Hematopoietic multipotent progenitor cell treated with erythropoietin and hydrocortisone succinate and interleukin-3 and kit ligand, for 8 days (in vitro differentiated cells): ENCODE data around the gene TMEM120B.

Source experiments
- DNase-seq: peaks from one replicate; pipeline ENCODE4 v3.0.0-alpha.2; 2015

The TMEM120B gene

DNA sequence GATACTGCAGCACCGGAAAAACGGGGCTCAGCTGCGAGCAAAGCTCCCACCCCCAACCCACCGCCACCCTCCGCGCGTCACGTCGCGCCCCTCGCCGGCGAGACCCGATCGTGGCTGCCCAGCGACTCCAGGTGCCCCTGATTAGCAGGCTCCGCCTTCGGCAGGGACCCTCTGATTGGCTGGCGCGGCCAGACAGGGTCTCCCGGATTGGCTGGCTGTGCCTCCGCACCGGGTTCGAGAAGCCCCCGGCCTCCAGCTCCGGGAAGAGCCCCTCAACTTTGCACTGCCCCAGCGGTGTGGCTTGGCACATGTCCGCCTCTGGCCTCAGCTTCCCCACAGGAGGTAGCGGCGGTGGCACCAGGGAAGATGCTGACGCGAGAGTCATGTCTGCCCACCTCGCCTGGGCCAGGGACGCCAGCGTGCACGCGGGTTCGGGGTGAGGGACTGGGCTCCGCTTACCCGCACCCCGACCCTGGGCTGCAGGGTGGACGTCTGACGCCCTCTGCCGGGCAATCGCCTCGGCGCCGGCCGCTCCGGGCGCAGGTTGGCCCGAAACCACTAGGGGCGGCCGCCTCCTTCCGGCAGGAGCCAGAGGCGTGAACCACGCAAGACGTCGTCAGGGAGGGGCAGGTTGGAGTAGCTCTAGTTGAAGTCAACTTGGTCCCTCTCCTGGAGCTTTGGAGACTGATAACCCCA is 81.4 kb downstream of the TMEM120B start:
- peak; percentile 95 for DNase-seq

- DNase-seq = no peak
Measured at GRCh38 chr12:121794534-121795033, 82.0 kb downstream of the TMEM120B start.

DNA sequence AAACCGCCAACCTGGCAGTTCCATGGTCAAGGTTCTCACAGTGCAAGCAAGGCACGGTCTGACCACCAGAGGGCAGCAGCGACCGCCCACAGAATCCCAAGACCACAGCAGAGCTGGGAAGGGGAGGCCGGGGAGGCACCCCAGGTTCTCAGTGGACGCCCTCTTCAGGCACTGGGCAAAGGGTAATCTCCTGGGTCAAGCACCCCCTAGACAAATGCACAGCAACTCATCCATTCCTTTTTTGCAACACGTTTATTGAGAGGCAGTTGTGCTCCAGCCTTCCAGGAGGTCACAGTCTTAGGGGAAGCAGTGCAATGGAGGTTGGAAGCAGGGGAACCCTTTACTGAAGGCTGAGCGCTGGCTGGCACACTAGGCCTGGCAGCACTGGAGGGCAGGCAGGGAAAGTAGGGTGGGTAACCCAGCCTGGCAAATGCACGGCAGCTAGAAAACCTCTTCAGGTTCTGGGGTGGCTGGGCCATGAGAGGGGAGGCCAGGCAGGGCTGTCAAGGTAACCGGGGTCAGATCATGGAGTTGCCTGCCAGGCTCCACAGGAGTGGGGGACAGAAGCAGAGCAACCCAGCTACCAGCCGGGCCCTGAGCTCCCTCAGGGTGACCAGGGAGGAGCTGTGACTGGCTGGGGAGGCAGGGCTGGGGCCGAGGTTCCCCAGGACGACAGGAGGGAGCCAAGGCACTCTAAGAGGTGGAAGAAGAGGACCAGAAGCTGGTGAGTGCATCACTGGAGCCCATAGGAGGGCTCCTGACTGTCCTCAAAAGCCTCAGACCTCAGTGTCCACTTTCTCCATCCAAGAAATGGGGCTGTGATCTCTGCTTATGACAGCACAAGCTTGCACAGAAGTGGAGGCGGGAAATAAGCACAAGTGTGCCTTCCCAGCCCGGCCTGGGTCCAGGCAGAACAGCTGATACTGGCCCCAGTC is 82.7 kb downstream of the TMEM120B start:
- peak; percentile 89 for DNase-seq

DNA sequence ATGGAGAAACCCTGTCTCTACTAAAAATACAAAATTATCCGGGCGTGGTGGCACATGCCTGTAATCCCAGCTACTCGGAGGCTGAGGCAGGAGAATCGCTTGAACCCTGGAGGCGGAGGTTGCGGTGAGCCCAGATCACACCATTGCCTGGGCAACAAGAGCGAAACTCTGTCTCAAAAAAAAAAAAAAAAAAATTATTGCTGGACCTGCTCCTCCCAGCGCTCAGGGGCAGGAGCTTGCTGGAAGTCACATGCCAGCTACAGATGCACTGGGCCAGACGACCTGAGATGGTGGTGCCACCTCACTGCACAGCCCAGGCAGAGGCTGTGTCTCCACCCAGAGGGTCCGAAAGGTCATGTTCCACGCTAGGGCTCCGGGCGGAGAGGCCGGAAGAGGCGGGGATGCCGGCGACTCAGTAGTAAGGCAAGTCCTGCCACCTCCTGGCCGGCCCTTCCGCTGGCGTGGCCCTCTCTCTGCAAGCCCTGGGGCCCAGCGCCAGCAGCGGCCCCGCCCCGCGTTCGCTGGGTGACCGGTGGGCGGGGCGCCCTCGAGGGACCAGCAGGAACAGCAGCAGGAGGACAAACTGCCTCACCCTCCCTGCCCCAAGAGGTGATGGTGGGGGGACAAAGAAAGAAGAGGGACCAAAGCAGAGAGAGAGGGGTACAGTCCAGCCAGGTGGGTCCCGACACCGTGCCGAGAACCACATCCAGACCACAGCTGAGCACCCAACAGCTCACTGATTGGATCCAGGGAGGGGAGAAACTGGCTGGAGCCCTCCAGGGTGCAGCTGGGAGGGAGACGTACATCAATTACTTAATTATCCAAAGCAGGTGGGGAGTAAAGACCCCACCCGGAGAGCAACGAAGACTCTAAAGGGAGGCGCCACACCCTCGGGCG is 84.6 kb downstream of the TMEM120B start:
- peak; percentile 55 for DNase-seq

- peak; percentile 58 for DNase-seq
Measured at GRCh38 chr12:121797937-121798786, 85.6 kb downstream of the TMEM120B start.

DNA sequence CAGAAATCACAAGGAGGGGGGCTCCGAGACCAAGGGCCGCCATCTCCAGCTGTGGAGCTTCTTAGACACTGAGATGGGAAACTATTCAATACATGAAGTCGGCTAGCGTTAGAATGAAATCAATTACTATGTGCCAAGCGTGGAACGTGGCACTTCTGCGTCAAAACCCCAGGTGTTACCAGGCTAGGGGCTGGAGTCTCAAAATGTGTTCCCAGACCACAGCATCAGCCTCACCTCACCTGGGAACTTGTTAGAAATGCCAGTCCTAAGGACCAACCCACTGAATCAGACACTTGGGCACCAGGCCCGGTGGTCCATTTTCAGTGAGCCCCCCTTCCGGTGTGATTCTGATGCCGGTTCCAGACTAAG is 86.2 kb downstream of the TMEM120B start:
- no peak for DNase-seq

DNA sequence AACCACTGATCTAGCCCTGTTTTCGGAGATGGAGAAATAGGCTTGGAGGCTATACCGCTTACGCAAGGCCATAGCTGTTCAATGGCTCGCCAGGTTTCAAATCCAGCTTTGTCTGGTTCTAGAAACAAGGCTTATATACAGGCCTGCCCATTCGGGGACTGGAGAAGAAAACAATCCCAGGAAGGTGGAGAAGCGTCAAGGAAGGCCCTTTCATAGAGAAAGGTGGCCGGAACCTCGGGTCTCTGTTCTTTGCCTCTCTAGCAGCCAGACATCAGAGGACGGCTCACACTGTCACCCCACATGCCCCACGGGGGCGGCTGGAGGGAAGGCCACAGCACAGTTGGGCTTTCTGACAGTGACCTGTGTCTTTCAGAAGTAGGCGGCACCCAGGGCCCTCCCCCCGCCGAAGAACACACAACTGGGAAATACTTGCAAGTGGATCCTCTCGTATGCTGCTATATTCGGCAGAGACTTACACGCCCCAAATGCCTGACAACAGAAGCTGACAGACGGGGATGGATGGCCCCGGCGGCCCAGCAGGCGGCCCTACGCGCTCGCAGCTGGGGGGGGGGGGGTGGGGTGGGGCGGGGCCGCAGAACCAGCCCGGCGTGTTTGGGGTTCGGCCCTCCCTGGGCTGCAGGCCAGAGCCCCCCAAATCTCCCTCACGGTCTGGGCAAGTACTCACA is 86.7 kb downstream of the TMEM120B start:
- peak; percentile 81 for DNase-seq

- peak; percentile 85 for DNase-seq
Measured at GRCh38 chr12:121799842-121800693, 87.5 kb downstream of the TMEM120B start.

DNA sequence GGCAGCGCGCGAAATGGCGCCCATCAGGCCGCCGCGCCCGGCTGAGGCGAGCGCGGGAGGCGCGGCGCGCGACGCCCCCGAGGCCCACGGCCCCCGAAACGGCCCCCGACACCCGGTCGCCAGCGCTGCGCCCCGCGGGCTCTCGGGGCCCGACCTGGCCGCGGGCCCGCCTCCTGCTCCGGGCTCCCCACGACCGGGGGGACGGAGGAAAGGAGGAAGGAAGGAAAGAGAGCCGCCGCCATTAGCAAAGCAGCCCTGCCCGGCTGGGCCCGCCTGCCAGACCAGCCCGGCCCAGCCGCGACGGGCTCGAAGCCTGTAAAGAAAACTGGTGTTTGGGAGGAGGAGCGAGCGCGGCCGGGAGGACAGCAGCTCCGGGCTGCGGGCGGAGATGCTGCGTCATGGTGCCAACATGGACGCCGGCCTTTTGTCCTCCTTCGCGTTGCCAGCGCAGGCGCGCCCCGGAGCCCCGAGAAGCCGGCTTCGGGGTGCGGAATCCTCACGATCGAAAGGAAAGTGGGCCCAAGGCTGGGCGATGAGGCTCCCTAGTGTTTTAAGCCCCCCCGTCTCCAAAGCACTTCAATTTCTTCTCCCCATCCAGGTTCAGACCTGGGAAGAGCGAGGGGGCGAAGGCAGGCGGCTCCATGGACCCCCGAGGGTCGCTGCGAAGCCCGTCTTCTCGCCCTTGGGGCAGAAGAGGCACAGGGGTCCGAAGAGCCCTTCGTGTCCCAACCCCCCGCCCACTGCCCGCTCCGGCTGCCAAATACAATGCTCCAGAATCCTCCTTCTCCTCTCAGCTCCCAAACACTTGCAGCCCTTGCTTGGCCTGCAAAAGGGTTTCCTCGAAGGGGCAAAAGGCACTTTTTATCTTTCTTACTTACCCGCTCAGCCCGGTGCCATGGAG is 88.4 kb downstream of the TMEM120B start:
- DNase-seq = peak; percentile 73

GRCh38 chr12:121801595-121802484 is 89.3 kb downstream of the TMEM120B start:
- peak; percentile 73 for DNase-seq

DNA sequence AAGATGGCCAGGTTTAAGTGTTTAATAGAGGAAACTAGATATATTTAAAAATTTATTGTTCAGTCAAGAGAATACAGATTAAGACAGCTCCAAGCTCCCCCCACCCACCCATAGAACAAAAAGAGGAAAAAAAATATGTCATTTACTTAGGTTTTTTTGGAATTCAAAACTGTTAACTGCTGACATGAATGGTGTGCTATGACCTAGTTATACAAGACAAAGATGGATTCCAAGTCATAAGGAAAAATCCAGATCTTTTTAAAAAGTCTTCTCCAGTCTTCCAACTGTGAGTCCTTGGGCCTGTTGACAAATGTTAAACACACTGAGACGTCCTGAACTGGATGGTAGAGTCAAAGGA is 89.9 kb downstream of the TMEM120B start:
- DNase-seq = no peak

DNA sequence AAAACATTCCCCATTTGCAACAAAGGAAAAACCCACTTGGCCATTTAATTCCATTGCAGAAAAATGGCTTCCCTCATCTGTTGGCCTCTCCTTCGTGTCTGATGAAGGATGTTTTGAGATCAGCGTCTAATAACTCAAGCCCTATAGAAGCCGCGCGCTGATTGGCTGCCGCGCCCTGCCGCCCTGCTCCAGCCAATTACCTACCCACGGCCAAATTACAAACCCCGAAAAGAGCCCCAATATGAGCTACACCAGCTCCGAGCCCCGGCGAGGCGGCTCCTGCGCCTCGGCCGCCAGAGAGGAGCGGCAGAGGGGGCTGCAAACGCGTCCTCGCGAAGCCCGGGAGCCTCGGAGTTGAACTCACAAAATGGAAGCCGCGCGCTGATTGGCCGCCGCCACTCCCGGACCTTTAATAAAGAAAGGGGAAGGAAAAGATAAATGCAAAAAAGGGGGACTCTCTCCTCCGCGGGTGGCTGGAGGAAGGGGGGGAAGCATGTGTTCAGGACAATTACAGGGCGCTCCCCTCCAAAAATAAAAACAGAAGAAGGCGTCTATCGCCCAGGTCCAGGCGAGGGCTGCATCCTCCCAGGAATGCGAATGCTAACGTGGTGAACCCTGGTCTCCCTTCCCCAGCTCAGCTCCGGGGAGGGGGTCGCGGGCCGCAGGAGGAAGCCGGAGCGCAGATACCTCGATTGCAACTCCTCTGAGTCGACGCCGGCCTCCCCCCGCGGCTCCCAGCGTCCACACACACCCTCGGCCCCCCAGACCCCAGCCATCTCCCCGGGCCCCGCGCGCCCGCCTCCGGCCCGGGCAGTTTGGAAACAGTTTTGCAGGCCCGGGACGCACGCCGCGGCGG is 90.5 kb downstream of the TMEM120B start:
- DNase-seq = peak; percentile 97

DNA sequence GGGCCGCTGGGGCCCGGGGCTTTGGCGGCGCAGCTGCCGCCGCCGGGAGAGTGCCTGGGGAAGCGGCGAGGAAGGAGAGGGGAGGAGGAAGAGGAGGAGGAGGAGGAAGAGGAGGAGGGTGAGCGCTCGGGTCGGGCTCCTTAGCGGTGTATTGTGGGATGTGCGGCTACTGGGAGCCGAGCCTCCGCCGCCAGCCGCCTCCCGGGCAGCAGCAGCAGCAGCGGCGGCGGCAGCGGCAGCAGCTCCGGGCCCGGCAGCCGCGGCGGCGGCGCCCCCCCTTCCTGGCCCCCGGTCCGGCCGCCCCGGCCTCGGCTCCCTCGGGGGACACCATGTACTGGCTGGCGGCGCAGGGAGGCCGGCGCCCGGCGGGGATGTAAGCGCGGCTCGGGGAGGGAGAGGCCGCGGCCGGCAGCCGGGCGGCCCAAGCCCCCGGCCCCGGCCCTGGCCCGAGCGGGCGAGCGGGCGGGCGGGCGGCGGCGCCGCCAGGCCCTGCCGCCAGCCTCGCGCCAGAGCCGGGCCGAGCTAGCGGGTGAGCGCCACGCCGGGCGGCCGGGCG is 91.4 kb downstream of the TMEM120B start, which contains the start of gene SETD1B:
Gene SETD1B (plus strand): TSS at position 149 of the 556 bp plus-strand sequence. CDS start 729 bp downstream, outside the sequence.
- peak; percentile 78 for DNase-seq

DNA sequence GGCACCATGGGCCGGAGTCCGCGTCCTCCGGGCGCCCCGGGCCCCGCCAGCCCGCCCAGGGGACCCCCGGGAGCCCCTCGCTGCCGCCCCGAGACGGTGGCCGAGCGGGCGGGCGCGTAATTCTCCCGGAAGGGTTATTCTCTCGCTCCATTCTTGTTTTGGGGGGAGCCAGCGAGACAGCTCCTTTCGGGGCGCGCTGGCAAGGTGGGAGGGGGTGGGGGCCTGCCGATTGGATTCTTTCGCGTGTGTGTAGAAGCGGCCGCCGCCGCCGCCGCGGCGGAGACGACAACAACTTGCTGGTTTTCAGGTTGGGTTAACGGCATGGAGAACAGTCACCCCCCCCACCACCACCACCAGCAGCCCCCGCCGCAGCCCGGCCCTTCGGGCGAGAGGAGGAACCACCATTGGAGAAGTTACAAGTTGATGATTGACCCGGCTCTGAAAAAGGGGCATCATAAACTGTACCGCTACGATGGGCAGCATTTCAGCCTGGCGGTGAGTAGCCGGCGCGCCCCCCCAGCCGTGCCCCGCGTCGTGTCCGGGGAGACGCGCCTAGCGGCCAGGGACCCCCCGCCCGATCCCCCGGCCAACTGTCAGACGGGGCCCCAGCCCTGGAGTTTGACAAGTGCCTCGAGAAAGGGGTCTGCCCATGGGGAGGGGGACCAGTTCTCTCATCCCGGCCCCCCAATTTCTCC is 92.0 kb downstream of the TMEM120B start:
- DNase-seq = no peak

DNA sequence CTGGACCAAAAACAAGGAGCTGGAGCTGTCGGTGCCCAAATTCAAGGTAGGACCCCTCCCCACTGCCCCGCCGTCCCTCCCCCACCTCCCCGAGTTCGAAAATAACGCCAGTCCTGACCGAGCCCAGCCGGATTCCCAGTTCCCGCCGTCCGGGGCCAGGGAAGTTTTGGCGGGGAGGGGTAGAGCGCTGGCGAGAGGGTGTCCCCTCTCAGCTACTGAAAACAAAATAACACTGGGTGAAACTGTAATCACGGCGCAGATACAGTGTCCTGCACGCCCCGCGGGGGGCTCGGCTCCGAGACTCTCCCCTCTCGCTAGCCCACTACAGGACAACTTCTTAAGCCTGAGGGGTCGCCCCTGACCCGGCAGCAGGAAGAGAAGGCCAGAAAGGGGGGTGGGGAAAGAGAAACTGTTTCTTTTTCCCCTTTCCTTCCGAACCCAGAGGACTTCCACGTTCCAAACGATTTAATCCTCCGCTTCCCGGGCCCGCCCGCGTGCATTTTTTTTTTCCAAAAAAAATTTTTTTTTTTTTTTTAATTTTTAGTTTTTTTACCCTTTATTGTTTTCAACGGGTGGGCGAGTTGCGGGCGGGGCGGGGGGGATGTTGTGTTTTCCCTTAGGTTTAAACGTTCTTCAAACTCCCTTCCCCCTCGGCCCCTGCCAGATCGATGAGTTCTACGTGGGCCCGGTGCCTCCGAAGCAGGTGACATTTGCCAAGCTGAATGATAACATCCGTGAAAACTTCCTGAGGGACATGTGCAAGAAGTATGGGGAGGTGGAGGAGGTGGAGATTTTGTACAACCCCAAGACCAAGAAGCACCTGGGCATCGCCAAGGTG is 92.8 kb downstream of the TMEM120B start:
- no peak for DNase-seq
